ENCODE data around the gene PRLH. TPM values are rescaled to one million over a fixed set of nuclear protein-coding genes. Genes with fewer than 3 reads are reported as not detected.

Gene PRLH
- total RNA-seq, 1 donor from 2014 or later = not detected

DNA sequence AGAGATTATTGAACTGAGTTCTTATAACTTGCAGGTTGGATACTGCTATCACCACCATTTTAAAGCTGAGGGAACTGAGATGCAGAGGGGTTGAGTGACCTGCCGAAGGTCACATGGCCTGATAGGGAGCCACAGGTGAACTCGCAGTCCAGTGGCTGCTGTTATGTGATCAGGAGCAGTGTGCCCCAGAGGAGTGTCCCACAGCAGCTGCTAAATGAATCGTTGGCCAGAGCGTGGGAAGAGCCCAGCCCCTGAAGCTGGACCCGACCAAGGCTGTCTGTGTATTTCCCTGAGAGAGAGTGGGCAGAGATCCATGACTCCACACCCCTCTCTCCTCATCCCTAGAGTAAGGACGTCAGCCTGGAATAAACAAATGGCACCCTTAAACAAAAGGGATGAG is 26.7 kb upstream of the PRLH start:
- DNase-seq (ENCODE audit: low read depth, low spot score) = no peak

DNA sequence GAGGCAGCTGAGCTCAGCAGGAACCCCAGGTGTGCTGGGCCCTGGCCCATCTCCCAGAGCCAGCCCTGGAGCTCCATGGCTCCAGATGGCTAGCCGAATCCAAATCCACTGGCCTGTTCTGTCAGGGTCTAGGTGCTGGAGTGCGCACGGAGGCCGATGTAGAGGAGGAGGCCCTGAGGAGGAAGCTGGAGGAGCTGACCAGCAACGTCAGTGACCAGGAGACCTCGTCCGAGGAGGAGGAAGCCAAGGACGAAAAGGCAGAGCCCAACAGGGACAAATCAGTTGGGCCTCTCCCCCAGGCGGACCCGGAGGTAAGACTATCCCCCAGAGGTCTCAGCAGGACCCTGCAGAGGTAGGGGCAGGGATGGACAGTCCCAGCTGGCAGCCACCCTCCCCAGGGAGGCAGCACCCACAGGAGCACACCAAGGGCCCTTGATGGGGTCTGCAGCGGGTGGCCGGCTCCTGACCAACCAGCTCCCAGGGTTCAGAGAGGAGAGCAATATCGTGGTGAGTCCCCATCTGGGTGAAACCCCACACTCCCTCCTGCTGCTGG is 26.1 kb upstream of the PRLH start:
- no peak for DNase-seq (ENCODE audit: low read depth, low spot score)

DNA sequence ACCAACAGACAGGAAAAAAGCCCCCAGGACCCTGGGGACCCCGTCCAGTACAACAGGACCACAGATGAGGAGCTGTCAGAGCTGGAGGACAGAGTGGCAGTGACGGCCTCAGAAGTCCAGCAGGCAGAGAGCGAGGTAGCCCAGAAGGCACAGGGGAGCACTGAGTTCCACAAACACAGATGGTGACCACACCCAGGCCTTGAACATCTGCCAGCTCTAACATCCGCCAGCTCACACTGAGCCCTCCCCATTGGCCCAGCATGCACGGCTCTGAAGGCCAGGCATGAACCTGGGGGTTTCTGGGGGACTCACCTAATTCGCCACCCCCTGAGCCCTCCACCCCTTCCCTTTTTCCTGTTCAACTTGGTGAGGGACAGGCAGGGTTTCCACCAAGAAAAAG is 25.6 kb upstream of the PRLH start:
- no peak for DNase-seq (ENCODE audit: low read depth, low spot score)

- DNase-seq (ENCODE audit: low read depth, low spot score) = no peak
These were observed 25.1 kb upstream of the PRLH start for GRCh38 chr2:237541243-237541642.

DNA sequence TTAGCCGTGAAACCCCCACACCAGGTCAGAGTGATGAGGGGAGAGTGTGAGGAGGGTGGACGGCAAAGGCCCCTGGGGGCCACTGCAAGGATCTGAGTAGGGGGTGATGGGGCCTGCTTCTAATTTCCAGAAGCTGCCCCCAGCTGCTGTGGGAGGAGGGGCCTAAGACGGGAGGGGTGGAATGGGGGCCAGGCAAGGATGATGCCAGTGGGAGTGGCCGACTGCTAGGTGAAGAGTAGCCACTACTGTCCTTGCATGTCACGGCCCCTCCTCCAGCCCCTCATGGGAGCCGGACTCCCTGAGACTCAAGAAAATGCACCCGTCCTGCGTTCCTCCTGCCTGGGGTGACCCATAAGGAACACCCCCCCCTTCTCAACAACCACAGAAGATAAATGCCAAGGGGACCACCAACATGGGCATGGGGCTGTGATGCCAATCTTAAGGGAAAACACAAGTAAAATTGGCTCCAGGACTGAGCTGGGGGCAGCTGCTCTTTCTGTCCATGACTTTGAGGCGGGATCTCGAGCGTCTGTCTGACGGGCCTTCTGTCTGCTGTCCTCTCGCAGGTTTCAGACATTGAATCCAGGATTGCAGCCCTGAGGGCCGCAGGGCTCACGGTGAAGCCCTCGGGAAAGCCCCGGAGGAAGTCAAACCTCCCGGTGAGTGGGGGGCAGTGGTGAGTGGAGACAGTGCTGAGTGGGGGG is 24.2 kb upstream of the PRLH start:
- DNase-seq (ENCODE audit: low read depth, low spot score) = no peak

DNA sequence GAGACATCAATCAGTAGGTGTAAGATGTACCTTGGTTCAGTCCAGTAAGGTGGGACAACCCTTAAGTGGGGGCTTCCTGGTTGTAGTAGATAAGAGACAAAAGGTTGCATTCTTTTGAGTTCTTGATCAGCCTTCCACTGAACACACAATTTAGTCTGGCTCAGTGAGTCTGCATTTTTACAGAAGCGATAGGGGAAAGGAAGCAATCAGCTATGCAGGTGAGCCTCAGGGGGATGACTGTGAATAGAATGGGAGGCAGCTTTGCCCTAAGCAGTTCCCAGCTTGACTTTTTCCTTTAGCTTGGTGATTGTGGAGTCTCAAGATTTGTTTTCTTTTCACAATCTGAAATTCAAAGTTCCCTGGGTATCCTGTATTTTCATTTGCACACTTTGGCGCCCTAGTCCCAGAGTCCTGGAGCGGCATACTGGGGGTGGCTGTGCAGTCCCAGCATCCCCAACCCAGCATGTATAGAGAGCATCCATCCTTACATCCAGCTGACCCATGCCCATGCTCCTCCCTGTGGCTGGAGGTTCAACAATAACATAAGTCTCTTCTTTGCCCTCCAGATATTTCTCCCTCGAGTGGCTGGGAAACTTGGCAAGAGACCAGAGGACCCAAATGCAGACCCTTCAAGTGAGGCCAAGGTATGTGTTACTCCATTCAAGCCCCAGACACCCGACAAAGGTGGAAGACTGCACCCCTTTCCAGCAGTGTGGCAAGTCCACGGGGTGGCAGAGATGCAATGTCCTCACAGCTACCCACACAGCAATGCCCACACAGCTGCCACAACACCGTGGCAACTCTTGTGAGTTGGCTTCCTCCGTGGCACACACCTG is 20.1 kb upstream of the PRLH start:
- DNase-seq (ENCODE audit: low read depth, low spot score) = no peak

GRCh38 chr2:237546876-237547395 is 19.4 kb upstream of the PRLH start:
- no peak for DNase-seq (ENCODE audit: low read depth, low spot score)

DNA sequence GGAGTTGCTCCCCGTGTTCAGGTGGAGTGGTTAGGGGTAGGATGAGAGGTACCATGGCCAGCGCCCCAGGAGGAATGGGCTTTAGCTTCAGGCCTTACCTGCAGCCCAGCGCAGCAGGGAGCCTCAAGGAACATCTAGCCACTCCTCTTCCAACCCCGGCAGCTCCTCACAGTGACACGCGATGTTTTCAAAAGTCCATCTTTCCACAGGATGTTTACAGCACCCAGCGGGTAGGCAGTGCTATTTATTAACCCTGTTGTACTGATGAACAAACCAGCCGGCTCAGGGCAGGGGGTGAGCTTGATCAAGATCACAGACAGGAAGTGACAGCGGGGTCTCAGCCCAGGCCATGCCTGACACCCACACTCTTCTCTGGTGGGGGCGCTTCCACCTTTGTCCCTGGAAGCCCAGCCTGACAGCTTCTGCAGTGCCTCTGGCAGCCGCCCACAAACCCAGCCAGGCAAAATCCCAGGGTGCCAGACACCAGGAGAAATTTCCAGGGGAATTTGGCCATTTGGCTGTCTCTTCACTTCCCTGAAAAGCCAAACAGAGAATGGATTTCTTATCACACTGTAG is 18.4 kb upstream of the PRLH start:
- no peak for DNase-seq (ENCODE audit: low read depth, low spot score)

GRCh38 chr2:237549216-237549615 is 17.2 kb upstream of the PRLH start:
- no peak for DNase-seq (ENCODE audit: low read depth, low spot score)

GRCh38 chr2:237549643-237550415 is 16.5 kb upstream of the PRLH start:
- DNase-seq (ENCODE audit: low read depth, low spot score) = no peak

DNA sequence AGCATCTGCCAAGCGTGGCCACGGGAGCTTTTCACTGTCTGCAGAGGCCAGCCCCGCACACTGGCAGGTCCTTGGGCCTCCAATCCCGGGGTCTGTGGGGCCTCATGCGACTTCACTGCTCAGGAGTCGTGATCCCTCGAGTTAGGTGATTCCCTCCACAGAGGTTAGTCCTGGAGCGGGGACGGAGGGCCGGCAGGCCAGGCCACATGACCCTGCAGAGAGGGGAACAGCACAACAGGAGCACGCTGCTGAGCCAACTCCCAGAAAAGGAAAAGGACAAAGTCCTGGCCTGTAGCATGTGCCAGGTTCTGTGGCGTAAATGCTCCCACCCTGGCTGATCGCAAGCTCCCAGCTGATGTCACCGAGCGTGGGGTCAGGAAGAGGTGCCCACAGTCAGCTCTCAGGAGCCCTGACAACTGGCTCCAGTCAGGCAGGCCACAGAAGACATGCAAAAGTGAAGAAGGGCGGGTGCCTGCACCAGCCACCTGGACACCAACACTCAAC is 15.3 kb upstream of the PRLH start:
- no peak for DNase-seq (ENCODE audit: low read depth, low spot score)

DNA sequence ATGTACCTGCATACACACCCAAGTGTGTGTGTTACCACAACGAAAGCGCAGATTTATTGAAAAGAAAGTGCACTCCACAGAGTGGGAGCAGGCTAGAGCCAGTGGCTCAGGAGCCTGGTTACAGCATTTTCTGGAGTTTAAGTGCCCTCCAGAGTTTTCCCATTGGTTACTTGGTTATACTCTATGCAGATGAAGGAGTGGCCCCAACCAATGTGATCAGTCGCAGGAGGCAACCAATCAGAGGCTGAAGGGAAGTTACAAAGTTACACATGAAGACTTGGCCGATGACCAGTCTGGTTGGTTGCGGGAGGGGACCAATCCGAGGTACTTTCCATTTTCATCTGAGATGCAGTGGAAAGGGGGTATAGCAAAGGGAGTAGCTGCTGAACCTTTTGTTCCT is 13.5 kb upstream of the PRLH start:
- no peak for DNase-seq (ENCODE audit: low read depth, low spot score)

DNA sequence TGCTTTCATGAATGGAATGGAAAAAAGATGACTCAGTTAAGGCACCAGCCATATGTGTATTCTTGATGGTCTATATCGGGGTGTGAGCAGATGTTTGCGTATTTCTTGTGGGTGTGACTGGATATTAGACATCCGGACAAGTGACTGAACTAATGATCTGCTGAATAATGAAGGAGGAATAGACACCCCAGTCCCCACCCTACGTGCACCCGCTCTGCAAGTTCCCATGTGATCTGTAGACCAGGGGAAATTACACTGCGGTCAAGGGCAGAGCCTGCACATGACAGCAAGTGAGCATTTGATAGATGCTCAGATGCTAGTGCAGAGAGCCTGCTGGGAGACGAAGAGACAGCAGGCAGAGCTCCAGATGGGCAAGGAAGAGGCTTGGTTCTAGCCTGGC is 12.4 kb upstream of the PRLH start:
- no peak for DNase-seq (ENCODE audit: low read depth, low spot score)

DNA sequence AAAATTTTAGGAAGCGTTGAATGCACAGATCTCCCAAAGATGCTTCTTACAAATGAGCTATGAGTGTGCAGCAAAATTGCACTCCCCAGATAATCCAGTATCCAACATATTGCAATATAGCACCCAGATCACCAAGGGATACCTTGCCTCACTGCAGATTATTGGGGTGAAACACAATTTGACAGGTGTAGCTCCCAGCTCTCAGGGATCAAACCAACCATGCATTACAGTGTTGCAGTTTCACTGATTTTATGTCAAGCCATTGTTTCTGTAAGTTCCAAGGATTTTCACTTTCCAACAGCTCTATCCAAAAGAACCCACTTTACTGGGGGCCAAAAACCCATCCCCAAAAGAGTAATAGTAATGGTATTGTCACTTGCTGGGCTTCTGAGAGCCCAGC is 10.8 kb upstream of the PRLH start:
- DNase-seq (ENCODE audit: low read depth, low spot score) = no peak

DNA sequence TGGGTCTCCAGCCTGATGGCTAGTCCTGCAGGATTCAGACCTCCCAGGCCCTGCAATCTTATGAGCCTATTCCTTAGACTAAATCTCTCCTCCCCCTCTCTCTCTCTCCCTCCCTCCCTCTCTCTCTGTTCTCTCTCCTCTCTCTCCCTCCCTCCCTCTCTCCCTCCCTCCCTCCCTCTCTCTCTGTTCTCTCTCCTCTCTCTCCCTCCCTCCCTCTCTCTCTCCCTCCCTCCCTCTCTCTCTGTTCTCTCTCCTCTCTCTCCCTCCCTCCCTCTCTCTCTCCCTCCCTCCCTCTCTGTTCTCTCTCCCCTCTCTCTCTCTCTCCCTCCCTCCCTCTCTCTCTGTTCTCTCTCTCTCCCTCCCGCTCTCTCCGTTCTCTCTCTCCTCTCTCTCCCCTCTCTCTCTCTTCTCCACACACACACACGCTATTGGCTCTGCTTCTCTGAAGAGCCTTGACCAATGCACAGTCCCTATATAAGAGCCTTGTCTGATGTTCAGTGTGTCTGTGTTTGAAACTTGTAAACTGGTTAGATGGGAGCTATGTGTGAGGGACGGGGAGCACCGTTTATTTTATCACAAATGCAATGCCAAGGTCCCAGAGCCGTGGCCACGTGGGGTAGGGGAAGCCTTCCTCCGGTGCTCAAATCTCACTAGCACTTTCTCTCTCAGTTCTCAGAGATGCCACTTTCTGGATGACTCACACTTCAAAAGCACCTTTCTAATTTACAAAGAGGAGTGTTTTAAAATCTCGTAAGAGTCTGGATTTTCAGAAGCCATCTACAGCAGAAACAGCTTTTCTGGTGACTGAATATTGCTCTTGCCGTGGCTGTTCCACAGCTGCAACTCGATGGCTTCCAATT is 9.4 kb upstream of the PRLH start:
- no peak for DNase-seq (ENCODE audit: low read depth, low spot score)

GRCh38 chr2:237557633-237558015 is 8.8 kb upstream of the PRLH start:
- no peak for DNase-seq (ENCODE audit: low read depth, low spot score)

GRCh38 chr2:237558961-237559641 is 7.3 kb upstream of the PRLH start:
- no peak for DNase-seq (ENCODE audit: low read depth, low spot score)

DNA sequence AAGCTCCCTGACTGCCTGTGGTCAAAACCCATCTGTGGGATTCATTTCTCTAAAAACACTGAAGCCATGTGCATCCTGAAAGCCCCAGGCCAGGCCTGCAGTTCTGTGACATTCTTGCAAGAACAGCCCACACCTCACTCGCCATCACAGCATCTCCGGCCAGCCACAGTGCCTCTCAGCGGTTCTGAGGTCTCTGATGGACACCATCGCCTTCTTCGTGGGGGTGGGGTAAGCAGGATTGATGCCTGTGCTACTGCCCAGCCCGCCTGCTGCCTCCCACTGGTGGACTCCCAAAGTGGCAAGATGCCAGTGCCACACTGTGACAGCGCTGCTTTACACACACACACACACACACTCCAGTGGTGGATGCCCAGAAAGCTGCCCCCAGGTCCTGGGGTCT is 5.2 kb upstream of the PRLH start:
- no peak for DNase-seq (ENCODE audit: low read depth, low spot score)

GRCh38 chr2:237563816-237564215 is 2.6 kb upstream of the PRLH start:
- no peak for DNase-seq (ENCODE audit: low read depth, low spot score)
